D341Med (cell line): ENCODE data around the gene SLC22A1.
A peak's percentile ranks its signal among the peaks of the same experiment; 100 is the strongest.
"Not testable (repeated sequence)": the region's sequence is repeated elsewhere in the genome, so short reads cannot be mapped to it uniquely, and the experiment has no call there.

Experiments
- DNase-seq: peaks from one replicate; pipeline ENCODE4 v3.0.0; 2012; ENCODE audit warnings: low spot score

Gene SLC22A1

DNA sequence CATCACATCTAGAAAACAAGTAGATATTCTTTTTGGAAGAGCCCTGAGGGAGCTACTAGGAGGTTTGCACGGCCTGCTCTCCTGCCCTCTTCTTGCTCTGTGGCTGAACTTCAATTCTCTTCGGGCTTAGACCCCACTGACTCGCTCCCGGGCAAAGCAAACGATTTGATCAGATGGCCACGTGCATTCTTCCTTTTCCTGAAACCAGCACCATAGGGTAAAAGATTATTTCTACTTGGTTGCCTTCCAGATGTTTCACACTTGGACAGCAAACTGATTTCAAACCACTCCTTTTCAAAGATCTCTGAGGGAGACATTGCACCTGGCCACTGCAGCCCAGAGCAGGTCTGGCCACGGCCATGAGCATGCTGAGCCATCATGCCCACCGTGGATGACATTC is at the start of gene SLC22A1:
TSS of gene SLC22A1 (plus strand) at position 258 of the 400 bp plus-strand sequence. CDS start at position 379, 121 bp downstream.
- DNase-seq: no peak

DNA sequence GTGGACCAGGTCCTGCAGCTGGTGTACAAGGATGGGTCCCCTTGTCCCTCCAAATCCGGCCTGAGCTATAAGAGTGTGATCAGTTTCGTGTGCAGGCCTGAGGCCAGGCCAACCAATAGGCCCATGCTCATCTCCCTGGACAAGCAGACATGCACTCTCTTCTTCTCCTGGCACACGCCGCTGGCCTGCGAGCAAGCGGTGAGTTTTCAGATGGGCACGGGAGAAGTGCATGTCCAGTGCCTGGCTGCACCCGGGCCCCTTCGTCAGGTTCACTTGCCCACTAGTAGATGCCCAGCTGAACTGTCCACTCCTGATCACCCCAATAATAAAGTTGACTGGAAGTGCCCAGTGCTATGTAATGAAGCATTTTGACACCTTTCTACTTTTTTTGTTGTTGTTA is 48.3 kb upstream of the SLC22A1 start:
- no peak for DNase-seq

- DNase-seq: no peak
Measured at GRCh38 chr6:160076009-160076408, 45.6 kb upstream of the SLC22A1 start.

DNA sequence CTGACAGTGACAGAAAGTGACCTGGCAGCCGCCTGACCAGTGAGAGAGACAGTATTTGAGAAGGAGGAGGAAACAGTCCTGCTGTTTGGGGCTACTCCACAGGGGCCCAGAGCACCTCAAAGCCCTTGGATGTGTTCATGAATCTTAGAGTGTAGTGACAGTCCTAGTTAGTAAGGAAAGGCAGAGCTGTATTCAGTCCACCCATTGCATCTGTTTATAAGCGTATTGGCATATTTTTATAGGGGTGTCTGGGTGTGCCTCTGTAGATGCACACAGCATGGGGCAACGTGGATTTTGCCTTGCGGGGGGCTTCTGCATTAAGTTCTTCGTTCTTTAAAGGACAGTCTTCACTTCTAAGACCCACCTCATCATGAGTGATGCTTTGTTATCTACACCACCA is 44.6 kb upstream of the SLC22A1 start:
- DNase-seq: no peak

DNA sequence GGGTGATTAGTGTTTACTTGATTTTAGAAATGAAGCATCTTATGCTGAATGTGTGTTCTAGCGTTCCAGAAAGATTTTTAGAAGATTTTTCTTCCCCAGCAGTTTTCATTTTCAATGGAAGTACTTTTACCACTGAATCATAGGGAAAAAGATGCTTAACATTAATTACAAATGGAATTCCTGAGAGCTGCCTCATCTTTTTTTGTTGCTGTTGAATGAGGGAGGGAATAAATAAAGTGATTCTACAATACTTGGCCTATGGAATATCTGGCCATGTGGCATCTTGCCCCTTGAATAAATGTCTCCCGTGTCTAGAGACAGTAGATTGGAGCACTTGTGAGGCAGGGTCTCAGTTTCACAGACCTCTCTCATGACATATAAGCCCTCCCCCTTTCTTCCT is 44.1 kb upstream of the SLC22A1 start:
- no peak for DNase-seq

DNA sequence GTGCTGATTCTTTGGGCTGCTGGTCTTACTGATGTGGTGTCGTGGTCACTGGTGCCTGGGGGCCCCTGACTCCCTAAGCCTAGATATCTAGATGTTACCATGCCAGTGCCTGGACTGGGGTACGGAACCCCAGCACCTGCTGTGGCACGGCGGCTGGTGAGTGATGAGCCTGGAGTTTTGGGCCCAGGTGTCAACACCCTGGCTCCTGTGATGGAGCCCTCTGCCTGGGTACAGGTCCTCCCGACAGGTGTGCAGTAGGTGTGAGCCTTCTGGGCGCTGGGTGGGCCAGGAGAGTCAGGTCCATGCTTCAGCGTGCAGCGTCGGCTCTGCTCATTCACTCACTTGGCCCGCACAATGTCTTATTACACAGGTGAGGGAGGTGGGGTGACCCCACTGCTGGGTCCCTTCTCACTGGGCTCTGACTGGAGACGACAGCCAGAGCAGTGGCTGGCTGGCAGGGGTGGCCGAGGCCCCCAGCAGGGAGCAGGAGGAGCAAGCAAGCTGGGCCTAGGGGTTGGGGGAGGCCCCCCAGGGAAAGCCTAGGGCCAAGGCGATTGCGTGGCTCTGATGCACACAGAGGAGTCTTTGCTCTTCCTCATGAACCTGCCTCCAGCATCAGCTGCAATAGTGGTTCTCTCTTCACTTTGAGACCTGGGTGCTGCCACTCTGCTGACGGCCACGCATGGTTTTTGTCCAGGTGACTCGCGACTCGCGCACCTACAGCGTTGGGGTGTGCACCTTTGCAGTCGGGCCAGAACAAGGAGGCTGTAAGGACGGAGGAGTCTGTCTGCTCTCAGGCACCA is 42.5 kb upstream of the SLC22A1 start:
- DNase-seq: no peak

- DNase-seq: no peak
Measured at GRCh38 chr6:160079686-160080043, 42.0 kb upstream of the SLC22A1 start.

GRCh38 chr6:160080097-160080496 is 41.5 kb upstream of the SLC22A1 start:
- DNase-seq: no peak

- no peak for DNase-seq
Measured at GRCh38 chr6:160081398-160081797, 40.2 kb upstream of the SLC22A1 start.

- no peak for DNase-seq
Measured at GRCh38 chr6:160082627-160083026, 39.0 kb upstream of the SLC22A1 start.

DNA sequence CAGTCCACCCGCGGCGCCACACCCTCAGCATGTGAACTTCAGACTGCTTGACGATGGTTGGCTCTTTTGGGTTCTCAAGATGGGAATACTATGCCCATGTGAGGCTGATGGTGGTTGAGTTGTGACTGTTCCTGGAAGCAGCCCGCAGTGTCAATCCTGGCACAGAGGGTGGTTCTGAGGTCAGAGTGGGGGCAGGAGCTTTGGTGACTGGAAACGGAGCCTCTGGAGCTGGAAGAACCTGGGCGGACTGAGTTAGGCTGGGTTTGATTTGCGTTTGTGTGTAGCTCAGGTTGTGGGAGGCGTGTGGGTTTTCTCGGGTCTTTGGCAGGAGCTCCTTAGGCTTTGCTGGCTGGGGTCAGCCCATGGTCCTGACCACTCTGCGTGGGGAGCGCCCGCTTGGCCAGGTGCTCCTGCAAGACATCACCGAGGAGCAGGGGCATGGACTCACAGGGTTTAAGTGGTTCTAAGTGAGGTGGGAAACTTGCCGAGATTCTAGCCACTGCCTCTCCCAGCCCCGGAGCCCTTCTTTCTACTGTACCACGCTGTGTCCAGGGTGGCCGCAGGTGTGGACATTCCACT is 37.3 kb upstream of the SLC22A1 start:
- no peak for DNase-seq

DNA sequence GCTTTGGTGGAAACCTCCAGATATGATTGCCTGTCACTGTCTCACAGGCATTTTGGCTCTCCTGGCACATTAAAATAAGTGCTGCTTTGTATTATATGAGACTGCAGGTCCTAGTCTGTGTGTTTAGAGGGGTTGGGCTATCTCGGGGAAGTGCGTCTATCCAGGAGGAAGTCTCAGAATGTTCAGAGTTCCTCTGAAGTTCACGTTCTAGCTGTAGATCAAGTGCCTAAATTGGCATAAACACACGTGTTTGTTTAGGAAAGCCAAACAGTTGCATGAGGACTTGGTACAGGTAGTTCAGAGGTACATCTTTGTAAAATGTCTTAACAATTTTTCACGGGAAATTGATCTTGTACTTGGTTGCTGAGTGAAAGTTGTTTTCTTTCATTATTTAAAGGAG is 36.4 kb upstream of the SLC22A1 start:
- no peak for DNase-seq

GRCh38 chr6:160085713-160086505 is 35.7 kb upstream of the SLC22A1 start:
- no peak for DNase-seq

GRCh38 chr6:160086754-160087153 is 34.9 kb upstream of the SLC22A1 start:
- no peak for DNase-seq

GRCh38 chr6:160088069-160088783 is 33.4 kb upstream of the SLC22A1 start:
- DNase-seq: peak; percentile 79

DNA sequence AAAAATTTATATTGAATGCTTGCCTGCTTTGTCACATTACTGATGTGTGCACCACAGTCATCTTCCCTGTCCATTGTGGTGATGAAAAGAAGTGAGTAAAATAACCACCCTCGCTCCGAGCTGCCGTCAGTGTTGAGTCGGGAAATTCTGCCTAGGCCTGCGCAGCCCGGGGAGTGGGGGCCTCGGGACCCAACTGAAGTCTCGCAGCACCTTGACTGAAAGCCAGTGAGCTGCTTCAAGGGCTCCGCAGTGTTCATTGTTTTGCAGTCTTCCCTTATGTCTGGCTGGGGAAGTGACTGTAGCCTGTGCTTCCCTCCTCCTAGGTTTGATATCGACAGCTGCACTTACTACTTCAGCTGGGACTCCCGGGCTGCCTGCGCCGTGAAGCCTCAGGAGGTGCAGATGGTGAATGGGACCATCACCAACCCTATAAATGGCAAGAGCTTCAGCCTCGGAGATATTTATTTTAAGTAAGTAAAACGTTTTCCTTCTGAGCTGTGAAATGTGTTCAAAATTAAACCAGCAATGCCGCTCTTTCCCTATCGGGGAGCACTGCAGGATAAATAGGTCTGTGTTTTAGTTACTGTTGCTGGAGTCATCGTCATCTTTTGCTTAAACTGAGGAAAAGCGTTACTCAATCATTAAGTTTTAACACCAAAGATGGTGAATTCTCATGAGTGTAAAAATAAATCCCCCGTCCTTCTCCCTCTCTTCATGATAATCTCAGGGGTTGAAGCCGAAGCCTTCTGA is 32.7 kb upstream of the SLC22A1 start:
- DNase-seq: no peak

GRCh38 chr6:160089534-160089897 is 32.1 kb upstream of the SLC22A1 start:
- DNase-seq: no peak

- DNase-seq: not testable (repeated sequence)
Measured at GRCh38 chr6:160090442-160091239, 31.0 kb upstream of the SLC22A1 start.

GRCh38 chr6:160092176-160092575 is 29.4 kb upstream of the SLC22A1 start:
- not testable (repeated sequence) for DNase-seq

DNA sequence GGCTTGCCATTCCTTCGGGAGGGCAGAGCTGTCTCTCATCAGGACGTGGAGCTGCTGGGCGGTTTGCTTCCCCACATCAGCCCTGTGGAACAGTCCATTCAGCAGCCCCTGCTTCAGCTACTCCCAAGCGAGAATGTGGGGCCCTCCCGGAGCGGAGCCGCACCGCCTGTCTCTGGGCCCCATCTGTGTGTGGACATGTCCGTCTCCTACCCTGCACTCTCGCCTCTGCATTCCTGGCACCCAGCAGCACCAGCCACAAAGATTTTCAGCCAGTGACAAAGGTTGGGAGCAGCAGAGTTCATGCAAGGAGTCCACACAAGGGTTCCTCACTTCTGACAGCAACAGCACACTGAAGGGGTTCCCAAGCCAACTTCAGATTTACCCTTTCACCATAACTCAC is 29.0 kb upstream of the SLC22A1 start:
- no peak for DNase-seq

DNA sequence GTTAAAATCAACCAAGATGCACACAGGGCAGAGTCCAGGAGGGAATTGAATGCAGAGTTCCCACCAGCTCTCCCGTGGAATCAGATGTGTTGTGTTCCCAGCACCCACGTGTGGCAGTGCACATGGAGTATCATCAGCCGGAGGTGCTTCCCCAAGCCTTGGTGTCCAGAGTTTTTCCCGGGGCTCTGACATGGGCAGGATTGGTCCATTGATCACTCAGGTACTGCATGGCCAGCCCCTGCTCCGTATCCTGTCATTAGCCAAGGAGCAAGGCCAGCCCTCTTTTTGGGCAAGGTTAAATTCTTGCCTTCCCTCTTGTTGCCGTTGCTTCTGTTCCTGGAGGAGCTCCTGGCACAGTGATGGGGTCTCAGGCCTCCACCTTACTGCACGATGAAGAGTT is 28.6 kb upstream of the SLC22A1 start:
- DNase-seq: no peak
